GM11168 (cell line): ENCODE results near the gene CASP6.

ENCODE experiments used
- in situ Hi-C: fragments of 300-500 bp; cut with MboI; formaldehyde crosslinking; loops from one replicate; pipeline ENCODE4 v1.12.0; 2022; ENCODE audit warnings: low sequenced_read_pairs; ENCODE audit not compliant: unreplicated experiment

Gene CASP6

DNA sequence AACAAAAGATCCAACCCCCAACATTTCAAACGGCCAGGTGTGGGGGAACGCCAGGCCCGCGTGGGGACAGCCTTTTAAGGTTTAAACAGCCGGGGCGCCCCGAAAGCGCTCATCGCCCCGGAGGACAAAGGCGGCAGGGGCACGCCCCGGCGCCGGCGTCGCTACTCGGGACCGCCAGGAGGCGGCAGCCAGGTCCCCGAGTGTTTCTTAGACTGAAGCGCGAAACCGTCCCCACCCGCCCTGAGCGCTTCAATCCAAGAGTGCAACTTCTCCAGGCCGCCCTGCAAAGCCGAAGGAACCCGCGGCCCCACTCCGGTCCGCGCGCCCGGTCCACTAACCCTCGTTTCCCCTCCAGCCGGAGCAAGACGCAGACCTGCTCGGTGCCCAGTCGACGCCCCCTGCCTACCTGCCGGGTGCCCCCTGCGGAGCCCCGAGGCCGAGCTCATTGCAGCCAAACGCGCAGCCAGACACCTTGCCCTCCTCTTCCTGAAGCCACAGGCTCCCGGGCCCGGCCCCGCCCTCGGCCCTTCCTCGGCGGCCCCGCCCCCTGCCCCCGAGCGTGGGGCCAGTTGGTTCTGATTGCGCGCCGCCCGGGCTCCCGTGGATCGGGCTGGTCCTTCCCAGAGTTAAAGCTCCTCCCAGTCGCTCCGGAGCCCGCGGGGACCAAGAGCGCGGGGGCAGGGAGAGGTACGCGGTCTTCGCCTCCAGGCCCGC, at the start of gene CASP6:
TSS of gene CASP6 (minus strand) at position 496 of the 714 bp plus-strand sequence. CDS start at position 446, 50 bp downstream.
- in situ Hi-C loops = loop anchor here (25.0 kb wide), 1 partner anchor 266 kb away; the partner anchor contains the start of gene SEC24B

DNA sequence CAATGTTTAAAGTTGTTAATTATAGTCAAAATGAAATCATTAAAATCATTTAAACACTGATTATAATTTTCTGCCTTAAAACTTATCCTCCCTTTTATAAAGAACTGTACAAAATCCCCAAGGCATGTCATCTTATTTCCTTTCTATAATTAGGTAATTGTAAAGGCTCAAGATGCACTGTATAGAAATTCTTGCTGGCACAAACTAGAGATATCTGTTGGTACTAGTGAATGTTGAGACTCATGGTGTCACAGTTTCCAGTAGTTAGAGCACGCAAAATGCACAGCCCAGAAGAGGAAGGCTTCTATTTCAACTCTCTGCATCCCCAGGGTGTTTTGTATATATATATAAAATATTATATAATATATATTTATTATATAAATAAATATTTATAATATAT, 49.3 kb upstream of the CASP6 start:
- in situ Hi-C loops = no loop called here

DNA sequence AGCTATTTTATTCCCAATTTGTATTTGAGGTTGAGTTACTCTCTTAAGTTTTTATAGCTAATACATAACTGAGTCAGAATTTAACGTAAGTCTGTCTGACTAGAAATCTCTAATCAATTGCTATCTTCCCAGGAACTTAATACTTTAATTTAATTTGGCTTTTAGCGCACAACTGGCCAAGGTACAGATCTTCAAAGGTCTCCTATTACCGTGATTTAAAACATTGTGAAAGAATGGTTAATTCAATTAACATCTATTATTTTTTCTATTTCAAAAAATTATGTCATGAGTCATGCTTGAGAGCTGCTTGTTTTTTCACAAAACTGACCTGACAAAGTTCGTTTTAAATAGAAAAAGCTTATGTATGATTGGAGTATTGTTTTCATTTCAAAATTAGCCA, 48.6 kb upstream of the CASP6 start:
- in situ Hi-C loops = no loop called here

DNA sequence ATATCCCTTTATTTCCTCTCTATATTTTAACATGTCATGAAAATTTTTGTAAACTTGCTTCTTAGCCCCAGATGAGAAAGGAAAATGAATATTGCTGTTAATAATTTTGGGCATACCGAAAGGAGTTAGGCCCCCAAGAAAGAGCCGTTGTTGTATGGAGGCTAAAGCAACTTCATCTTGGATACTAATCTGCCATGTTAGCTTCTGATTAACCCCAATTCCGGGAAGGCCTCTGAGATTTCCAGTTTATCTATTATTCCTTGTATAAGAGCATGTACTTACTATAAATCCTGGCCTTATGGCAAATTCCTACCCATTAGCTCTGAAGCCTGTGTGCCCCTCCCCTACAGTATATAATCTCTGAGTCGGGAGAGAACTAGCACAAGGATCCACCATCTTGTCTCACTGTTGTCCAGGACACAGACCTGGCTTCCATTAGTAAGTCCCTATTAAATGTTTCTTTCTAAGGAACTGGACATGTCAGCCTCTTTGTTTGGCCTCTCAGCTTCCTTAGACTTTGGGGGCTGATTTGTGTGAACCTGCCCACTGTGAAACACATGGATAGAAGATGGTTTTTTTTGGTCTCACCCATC, 47.5 kb upstream of the CASP6 start:
- in situ Hi-C loops = no loop called here

DNA sequence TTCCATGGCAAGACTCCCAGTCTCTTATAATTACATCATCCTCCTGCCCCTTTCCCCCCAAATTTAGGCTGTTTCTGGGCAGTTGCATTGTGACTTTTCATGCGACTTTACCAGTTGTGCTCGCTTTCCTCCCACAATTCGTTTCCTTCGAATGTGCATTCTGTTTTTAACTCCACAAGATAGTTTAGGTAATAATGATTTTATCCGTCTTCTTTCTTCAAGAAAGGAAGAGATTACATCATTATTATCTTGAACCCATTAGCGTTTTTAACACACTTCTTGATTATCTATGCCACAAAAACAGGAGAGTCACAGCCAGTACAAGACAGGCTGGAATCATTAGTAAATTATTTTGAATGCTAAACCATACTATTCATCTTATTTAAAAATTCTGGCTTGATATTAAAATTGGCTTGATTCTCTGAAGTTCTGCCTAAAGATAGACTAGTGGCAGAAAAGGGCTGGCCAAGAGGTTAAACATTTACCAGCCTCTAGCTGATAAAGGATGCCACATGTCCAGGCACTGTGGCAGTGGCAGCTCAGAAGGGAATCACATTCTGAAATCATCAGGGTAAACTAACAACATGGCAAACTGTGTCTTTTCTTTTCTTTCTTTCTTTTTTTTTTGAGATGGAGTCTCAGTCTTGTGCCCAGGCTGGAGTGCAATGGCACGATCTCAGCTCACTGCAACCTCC, 46.3 kb upstream of the CASP6 start:
- in situ Hi-C loops = no loop called here

DNA sequence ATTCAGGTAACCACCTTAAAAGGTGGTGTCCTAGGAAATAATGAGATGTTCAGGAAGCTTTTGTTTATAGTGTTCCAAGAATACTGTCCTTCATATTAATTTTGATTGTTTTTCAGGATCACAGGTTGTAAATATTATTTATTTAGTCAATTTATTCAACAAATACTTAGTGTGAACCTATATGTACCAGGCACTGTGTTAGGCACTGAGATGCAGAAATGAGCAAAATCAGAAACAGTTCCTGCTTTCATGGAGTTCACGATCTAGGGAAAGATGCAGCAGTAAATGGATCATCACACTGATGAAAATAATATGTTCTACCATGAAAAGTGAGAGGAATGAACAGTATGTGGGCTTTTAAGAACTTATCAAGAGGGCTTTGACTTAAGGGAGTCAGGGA, 44.9 kb upstream of the CASP6 start:
- in situ Hi-C loops = no loop called here

DNA sequence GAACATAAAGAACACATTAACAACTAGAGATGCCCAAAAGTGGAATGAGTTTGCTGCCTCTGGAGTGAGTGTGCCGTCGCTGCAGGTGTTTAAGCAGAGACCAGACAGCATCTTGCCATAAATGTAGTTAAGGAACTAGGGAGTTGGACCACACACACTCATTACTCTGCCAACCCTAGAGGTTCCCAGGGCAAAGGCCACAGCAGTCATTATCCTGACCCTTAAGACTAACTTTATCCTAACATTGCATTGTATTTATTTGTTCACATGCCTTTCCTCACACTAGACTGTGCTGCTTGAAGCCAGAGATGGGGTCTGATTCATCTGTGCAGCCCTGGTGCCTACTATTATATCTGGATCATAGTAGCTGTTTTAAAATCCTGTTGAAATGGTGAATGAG, 43.5 kb upstream of the CASP6 start:
- in situ Hi-C loops = no loop called here

DNA sequence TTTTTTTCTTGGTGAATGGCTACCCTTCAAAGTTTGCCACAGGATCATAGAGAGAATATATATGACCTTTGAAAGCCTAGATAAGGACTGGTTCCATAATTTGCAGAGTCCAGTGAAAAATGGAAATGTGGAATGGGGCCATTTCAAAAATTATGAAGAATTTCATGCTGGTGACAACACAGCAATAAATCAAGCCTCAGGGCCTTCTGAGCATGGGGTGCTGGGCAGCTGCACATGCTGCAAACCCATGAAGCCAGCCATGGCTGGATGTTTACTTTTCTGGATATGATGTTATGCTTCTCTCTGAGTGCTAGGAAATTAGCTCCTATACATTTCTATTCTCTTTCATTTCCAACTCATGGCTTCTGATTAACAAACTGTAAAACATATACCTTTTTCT, 42.6 kb upstream of the CASP6 start:
- in situ Hi-C loops = no loop called here

DNA sequence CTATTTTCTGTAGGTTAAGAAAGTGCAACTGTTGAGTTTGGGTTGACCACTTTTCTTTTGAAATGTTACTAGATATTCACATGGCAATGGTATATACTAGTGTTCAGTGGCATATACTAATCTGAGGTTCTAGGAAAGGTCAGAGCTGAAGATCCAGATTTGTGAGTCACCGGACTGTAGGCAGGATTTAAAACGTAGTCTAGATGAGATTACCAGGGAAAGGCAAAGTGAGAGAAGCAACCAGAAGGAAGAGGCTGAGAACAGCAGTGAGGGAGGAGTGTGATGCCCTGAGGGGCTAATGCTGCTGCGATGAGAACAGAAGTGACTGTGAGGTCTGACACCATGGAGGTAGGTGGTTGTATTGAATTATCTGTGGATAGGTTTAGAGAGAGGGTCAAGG, 36.3 kb upstream of the CASP6 start:
- in situ Hi-C loops = no loop called here

DNA sequence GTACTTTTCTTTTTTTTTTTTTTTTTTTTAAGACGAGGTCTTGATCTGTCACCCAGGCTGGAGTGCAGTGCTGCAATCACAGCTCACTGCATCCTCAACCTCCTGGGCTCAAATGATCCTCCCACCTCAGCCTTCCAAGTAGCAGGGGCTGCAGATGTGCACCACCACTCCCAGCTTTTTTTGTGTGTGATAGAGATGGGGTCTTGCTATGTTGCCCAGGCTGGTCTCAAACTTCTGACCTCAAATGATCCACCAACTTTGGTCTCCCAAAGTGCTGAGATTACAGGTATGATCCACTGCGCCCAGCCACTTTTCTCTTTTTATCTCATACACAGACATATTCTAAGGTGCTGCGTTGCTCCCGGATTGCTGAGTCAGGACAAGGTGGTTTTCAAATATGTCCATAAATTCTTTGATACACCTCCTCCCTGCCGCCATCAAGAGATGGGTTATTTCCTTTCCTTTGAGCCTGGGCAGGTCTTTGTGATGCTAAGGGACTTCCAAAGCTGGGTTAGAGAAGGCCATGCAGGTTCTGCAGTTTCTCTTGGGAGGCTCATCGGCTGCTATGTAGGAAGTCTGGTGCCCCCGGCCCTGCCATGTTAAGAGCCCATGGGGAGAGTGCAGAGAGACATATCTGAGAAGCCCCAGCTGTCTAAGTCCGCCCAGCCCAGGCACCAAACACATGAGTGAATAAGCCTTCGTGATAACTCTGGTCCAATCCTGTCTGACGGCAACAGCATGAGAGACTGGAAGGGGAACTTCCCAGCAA, 35.0 kb upstream of the CASP6 start:
- in situ Hi-C loops = no loop called here

DNA sequence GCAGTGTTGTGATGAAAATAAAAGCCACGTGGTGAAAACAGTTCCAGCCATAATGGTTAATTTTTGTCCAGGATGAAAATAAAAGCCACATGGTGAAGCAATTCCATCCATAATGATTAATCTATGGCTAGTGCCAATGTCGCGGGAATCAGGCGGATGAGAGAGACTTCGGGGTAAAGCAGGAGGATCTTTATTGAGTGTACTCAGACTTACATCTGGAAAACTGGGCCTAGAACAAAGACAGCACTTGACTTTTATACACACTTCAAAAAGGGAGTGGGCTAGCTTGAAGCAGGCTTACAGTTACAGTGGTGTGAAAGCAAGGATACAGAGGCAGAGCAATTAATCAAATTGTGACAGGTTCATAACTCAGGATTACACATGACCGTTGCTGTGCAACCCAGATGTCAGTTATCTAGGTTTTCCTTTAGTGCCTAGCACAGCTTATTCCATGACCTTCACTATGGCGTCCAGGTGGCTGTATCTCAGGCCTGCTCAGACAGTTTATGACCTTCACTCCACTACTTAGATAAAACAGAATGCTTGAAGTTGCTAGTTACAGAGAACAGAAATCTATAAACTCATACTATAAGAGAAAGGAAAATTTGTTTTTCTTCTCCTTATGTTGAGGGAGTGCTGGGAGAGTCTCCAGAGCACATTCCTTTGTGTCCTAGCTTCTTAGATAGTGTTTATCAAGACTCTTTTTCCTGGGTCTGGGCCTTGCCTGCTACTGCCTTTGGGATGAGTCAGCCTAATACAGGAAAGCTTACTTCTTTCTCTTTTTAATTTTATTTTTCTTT, 32.5 kb upstream of the CASP6 start:
- in situ Hi-C loops = no loop called here

DNA sequence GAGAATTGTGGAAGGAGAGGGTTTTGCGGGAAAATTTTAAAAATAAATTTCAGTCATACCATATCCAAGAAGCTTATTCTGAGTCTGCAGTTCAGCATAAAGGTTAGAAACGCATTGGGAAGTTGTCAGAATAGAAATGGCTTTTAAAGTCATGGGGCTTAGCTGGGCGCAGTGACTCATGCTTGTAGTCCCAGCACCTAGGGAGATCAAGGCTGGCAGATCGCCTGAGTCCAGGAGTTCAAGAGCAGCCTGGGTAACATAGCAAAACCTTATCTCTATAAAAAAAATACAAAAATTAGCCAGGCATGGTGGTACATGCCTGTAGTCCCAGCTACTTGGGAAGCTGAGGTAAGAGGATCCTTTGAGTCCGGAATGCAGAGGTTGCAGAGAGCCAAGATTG, 30.5 kb upstream of the CASP6 start:
- in situ Hi-C loops = no loop called here

DNA sequence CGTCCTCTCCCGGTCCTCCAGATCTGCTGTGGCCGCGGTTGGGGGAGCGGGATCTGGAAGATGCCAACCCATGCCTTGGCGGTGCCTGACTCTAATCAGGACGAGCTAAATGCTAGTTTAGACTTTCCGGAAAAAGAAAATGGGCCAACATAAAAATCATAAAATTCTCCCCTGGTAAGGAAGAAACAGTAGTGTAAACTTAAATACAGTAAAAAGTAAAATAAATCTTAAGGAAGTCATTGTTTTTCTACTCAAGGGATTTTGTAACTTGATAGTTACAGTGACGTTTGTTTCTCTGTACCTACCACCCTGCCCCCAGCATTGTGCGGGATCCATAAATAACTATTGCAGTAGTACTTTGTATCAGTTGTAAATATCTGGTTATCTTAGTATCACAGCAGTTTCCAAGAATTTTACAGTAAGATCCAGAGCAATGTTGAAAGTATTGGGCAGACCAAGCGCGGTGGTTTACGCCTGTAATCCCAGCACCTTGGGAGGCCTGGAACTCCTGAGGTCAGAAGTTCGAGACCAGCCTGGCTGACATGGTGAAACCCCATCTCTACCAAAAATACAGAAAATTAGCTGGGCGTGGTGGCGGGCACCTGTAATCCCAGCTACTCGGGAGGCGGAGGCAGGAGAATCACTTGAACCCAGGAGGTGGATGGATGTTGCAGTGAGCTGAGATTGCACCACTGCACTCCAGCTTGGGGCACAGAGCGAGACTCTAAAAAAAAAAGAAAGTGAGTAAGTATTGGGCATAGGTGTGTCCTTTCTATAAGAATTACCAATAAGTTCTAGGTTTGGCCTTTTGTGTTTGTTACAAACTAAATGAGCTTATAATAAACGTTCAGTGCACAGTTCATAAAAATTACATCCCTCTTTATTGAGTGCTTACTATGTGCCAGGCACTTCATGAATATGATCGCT, 27.6 kb upstream of the CASP6 start:
- in situ Hi-C loops = no loop called here

DNA sequence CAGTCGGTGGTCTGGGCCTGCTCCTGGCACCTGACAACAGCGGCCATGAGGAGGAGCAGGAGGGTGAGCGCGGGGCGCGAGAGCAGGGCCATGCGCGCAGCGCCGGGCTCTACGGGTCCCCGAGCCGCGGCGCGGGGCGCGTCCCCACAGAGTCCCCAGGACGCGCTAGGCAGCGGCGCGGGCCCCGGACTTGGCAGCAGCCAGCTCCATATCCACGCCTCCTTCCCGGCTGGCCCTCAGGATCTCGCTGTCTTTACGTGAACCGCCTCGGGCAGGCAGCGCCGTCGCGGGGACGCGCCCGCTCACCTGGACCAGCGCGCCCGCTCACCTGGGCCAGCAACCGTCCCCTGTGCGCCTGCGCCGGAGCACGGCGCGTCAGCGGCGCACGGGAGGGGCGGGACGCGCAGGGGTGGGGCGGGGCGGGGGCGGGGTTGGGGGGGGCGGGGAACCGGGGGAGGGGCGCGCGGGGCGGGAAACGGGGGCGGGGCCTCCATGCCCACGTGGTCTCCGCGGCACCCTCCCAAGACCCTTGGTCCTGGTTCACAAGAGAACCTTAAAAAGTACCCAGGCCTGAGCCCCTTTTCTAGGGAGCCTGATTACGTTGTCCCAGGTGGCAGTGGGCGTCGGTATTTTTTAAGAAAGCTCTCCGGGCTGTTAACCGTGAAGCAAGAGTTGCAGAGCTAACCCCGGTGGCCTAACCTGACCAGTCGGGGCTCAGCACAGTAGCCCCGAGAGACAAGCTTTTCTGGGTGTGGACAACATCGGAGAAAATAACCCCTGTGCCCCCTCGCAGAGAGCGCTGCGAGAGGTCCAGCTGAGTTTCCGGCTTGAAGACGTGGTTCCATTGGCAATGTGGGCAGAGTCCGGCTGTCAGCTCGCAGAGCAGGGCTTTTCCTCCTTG, 26.7 kb upstream of the CASP6 start, which contains the start of gene PLA2G12A:
TSS of gene PLA2G12A (minus strand) at position 353 of the 901 bp plus-strand sequence. CDS start at position 92, 261 bp downstream.
- in situ Hi-C loops = no loop called here

DNA sequence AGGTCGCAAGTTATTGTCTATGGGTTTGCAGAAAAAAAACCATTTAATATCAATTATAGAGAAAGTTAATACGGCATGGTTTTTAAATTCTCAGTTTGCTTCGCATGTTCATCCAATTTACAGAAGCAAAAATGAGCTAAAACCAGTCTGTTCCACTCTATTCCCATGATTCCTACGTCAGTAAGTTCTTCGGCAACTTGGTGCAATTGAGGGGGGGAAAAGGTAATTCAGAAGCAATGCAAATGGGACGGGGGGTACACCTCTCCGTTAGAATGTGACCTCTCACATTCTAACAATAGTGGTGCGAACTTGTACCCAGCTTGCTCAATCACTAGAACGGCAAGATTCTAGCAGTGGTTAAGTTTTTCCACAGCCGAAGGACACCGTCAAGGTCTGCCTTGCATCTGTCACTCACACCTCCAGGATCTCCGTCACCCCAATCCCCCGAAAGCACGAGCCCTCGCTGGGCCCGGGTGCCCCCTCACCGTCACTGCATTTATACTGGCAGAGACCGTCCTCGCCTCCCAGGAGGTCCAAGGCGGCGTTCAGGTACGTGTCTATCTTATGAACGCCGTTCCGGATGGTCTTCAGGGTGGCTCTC, 26.0 kb upstream of the CASP6 start:
- in situ Hi-C loops = no loop called here

DNA sequence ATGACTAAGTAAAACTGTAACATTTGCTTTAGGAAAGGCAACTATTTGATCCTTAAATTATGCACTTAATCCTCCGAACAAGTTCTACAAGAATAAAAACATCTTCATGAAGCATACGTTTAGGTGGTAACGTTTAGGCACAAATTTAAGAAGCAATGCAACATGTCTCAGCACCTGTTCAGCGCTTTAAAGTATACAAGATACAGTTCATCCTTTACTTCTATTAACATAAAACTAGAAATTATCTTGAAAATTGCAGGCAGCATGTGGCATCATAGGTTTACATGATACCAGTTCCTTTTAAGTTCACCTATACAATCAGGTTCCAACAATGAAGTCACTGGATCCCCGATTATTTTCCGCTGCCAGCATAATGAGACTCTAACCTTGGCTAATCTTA, 25.1 kb upstream of the CASP6 start:
- in situ Hi-C loops = no loop called here

DNA sequence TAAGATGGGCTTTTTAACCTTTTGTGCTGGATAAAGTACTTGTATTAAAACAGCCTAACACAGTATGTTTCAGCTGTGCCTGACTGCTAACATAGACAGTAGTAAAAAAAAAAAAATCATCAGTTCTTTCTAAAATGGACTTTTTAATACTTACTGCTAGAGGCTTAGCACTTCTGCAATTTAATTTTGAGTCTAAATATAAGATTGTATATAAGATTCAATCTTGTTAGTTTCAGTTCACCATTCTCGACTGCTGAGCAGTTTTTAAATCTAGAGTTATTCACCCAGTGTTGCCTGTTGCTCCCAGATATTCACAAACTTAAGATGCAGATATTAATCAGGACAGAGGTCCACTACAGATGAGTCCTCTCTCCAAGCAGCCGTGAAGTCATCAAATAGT, 19.9 kb upstream of the CASP6 start:
- in situ Hi-C loops = loop anchor here (25.0 kb wide), 1 partner anchor 286 kb away; the partner anchor contains the start of gene SEC24B
